ENCODE measurements around the gene ADARB1.

The ADARB1 gene

GRCh38 chr21:45093035-45093532, 18.7 kb downstream of the ADARB1 start:
- no peak for DNase-seq (ENCODE audit: low spot score)

GRCh38 chr21:45094412-45094811, 20.0 kb downstream of the ADARB1 start:
- no peak for DNase-seq (ENCODE audit: low spot score)

- no peak for DNase-seq (ENCODE audit: low spot score)
Measured at GRCh38 chr21:45095505-45095904, 21.1 kb downstream of the ADARB1 start.

GRCh38 chr21:45096217-45096616, 21.8 kb downstream of the ADARB1 start:
- DNase-seq (ENCODE audit: low spot score) = no peak

- DNase-seq (ENCODE audit: low spot score) = no peak
Measured at GRCh38 chr21:45097827-45098387, 23.5 kb downstream of the ADARB1 start.

- DNase-seq (ENCODE audit: low spot score) = no peak
Measured at GRCh38 chr21:45098867-45099266, 24.5 kb downstream of the ADARB1 start.

- no peak for DNase-seq (ENCODE audit: low spot score)
Measured at GRCh38 chr21:45099571-45099970, 25.2 kb downstream of the ADARB1 start.

- DNase-seq (ENCODE audit: low spot score) = no peak
Measured at GRCh38 chr21:45100866-45101265, 26.5 kb downstream of the ADARB1 start.

- DNase-seq (ENCODE audit: low spot score) = no peak
Measured at GRCh38 chr21:45102391-45102932, 28.1 kb downstream of the ADARB1 start.

- DNase-seq (ENCODE audit: low spot score) = no peak
Measured at GRCh38 chr21:45103971-45104520, 29.7 kb downstream of the ADARB1 start.

GRCh38 chr21:45104560-45104959, 30.2 kb downstream of the ADARB1 start:
- no peak for DNase-seq (ENCODE audit: low spot score)

GRCh38 chr21:45105906-45106485, 31.6 kb downstream of the ADARB1 start:
- no peak for DNase-seq (ENCODE audit: low spot score)

- DNase-seq (ENCODE audit: low spot score) = no peak
Measured at GRCh38 chr21:45108034-45108790, 33.8 kb downstream of the ADARB1 start.

GRCh38 chr21:45108808-45109781, 34.7 kb downstream of the ADARB1 start:
- DNase-seq (ENCODE audit: low spot score) = no peak

- DNase-seq (ENCODE audit: low spot score) = no peak
Measured at GRCh38 chr21:45109831-45110492, 35.6 kb downstream of the ADARB1 start.

- no peak for DNase-seq (ENCODE audit: low spot score)
Measured at GRCh38 chr21:45110873-45111624, 36.7 kb downstream of the ADARB1 start.

GRCh38 chr21:45111703-45112102, 37.3 kb downstream of the ADARB1 start:
- DNase-seq (ENCODE audit: low spot score) = no peak

- no peak for DNase-seq (ENCODE audit: low spot score)
Measured at GRCh38 chr21:45112371-45112770, 38.0 kb downstream of the ADARB1 start.

GRCh38 chr21:45113543-45113942, 39.2 kb downstream of the ADARB1 start:
- no peak for DNase-seq (ENCODE audit: low spot score)

- no peak for DNase-seq (ENCODE audit: low spot score)
Measured at GRCh38 chr21:45114072-45114471, 39.7 kb downstream of the ADARB1 start.
